Medulla oblongata (tissue), 1 donor: ENCODE results near the gene MYL5.
"Not testable (repeated sequence)": the region's sequence is repeated elsewhere in the genome, so short reads cannot be mapped to it uniquely, and the experiment has no call there.

Experiments used
- DNase-seq: peaks from one replicate; pipeline ENCODE4 v3.0.0-alpha.2; 2015; ENCODE audit errors: extremely low spot score

The MYL5 gene

GRCh38 chr4:657834-658667, 16.3 kb upstream of the MYL5 start:
- no peak for DNase-seq

- no peak for DNase-seq
These were observed 15.4 kb upstream of the MYL5 start for GRCh38 chr4:658681-659667.

GRCh38 chr4:659851-660250, 14.5 kb upstream of the MYL5 start:
- DNase-seq, result no peak

- DNase-seq, result no peak
These were observed 13.9 kb upstream of the MYL5 start for GRCh38 chr4:660401-660800.

- no peak for DNase-seq
These were observed 13.1 kb upstream of the MYL5 start for GRCh38 chr4:661231-661630.

- DNase-seq, result no peak
These were observed 12.2 kb upstream of the MYL5 start for GRCh38 chr4:661881-662761.

- DNase-seq, result no peak
These were observed 11.3 kb upstream of the MYL5 start for GRCh38 chr4:663046-663437.

- peak; percentile 37 for DNase-seq
These were observed 10.6 kb upstream of the MYL5 start for GRCh38 chr4:663438-664428.

GRCh38 chr4:664713-665231, 9.6 kb upstream of the MYL5 start:
- DNase-seq, result no peak

GRCh38 chr4:665381-665750, 9.0 kb upstream of the MYL5 start:
- DNase-seq, result no peak

- no peak for DNase-seq
These were observed 8.4 kb upstream of the MYL5 start for GRCh38 chr4:665751-666435.

GRCh38 chr4:666436-666810, 7.9 kb upstream of the MYL5 start:
- DNase-seq, result no peak

GRCh38 chr4:666822-667544, 7.4 kb upstream of the MYL5 start:
- no peak for DNase-seq

- DNase-seq, result no peak
These were observed 6.8 kb upstream of the MYL5 start for GRCh38 chr4:667545-667925.

GRCh38 chr4:668219-668618, 6.1 kb upstream of the MYL5 start:
- DNase-seq, result not testable (repeated sequence)

- not testable (repeated sequence) for DNase-seq
These were observed 4.4 kb upstream of the MYL5 start for GRCh38 chr4:669806-670559.

- no peak for DNase-seq
These were observed 2.6 kb upstream of the MYL5 start for GRCh38 chr4:671769-672168.

- no peak for DNase-seq
These were observed 822 bp upstream of the MYL5 start for GRCh38 chr4:673349-674091.
